ENCODE results near the gene CHST15.

DNA sequence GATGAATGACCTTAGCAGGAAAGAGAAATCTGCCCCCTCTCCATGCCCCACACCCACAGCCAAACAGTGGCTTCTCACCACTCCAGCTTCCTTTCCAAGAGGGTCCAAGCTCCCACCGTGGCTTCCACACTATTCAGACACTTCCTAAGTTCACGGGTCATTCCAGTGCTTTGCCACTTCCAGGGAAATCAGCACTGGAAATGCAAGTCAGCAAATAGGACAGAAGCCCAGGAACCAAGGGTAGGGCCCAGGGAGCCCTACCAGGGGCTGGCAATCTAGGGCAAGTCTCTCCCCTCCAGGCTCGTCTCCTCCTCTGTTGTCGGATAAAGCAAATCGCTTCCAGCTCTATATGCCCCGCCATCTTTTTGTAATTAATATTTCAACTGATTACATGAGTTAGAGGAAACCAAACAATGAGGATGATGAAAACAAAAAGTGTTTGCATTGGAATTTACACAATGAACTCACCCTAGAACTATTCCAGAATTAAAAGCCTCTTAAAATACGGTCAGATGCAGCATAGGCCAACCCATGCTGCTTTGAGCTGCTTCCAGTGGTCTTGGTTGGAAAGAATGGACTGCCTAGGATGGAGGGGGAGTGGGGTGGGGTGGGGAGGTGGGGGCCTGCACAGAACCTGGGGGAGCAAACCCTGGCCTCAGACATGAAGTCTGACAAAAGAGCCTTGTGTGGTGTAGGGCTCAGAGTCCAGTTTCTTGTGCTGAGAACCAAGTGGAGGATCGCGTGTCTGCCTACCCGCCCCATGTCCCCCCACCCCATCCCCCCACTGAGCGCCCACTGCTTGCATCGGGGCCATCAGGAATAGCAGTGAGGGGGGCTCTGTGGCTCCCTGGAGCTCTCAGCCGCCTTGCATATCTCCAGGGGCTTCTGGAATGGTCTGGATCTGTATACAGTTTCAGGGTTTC lies 127.2 kb downstream of the CHST15 start:
- no peak for TF ChIP-seq POLR2AphosphoS5 (IDR thresholded peaks at IDR 0.05)
- TF ChIP-seq, protein P1, sequence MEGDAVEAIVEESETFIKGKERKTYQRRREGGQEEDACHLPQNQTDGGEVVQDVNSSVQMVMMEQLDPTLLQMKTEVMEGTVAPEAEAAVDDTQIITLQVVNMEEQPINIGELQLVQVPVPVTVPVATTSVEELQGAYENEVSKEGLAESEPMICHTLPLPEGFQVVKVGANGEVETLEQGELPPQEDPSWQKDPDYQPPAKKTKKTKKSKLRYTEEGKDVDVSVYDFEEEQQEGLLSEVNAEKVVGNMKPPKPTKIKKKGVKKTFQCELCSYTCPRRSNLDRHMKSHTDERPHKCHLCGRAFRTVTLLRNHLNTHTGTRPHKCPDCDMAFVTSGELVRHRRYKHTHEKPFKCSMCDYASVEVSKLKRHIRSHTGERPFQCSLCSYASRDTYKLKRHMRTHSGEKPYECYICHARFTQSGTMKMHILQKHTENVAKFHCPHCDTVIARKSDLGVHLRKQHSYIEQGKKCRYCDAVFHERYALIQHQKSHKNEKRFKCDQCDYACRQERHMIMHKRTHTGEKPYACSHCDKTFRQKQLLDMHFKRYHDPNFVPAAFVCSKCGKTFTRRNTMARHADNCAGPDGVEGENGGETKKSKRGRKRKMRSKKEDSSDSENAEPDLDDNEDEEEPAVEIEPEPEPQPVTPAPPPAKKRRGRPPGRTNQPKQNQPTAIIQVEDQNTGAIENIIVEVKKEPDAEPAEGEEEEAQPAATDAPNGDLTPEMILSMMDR (IDR thresholded peaks at IDR 0.05), result no peak

All from sigmoid colon (tissue), 4 donors.